A673 (cell line): ENCODE data around the gene GRIK4.

Source experiments
- CTCF ChIP-seq: fragments of 300-800, 200-600 bp; sonication (generic); conservative IDR thresholded peaks from 2 replicates; pipeline ENCODE4 v1.5.1; 2017; ENCODE audit warnings: low read depth, mild to moderate bottlenecking, antibody characterized with exemption, low read length, moderate library complexity, mixed read lengths
- EZH2 ChIP-seq: fragments of 200-600 bp; sonication (generic); IDR thresholded peaks from 2 replicates; pipeline ENCODE4 v1.6.1; 2017; ENCODE audit warnings: borderline replicate concordance, low read depth, mild to moderate bottlenecking, mixed read lengths, antibody characterized with exemption, low read length; ENCODE audit not compliant: poor library complexity, severe bottlenecking

- no peak for TF ChIP-seq CTCF
- TF ChIP-seq EZH2 = no peak
Measured at GRCh38 chr11:120880498-120881175, 369.1 kb downstream of the GRIK4 start.
